ENCODE data around the gene MLST8.

Gene MLST8

GRCh38 chr16:2250652-2251295 lies 45.5 kb downstream of the MLST8 start (continued):
- TF ChIP-seq PRDM4 (tag by site-specific recombination; IDR thresholded peaks at IDR 0.05) (no peak), SCRT2 (tag by site-specific recombination; IDR thresholded peaks at IDR 0.05) (no peak), ZNF843 (tag by site-specific recombination; IDR thresholded peaks at IDR 0.05) (no peak), ZBTB44 (tag by site-specific recombination; IDR thresholded peaks at IDR 0.05) (no peak), ZNF624 (tag by site-specific recombination; IDR thresholded peaks at IDR 0.05) (no peak), ZFP37 (tag by site-specific recombination; IDR thresholded peaks at IDR 0.05) (no peak), ZSCAN30 (tag by site-specific recombination; IDR thresholded peaks at IDR 0.05) (no peak), ZNF202 (tag by site-specific recombination; IDR thresholded peaks at IDR 0.05; ENCODE audit: borderline replicate concordance) (no peak), ZNF362 (tag by site-specific recombination; IDR thresholded peaks at IDR 0.05) (no peak), ZNF449 (tag by site-specific recombination; IDR thresholded peaks at IDR 0.05) (no peak), ZNF292 (tag by site-specific recombination; IDR thresholded peaks at IDR 0.05; ENCODE audit: borderline replicate concordance, low read depth) (no peak), ZBTB17 (tag by site-specific recombination; IDR thresholded peaks at IDR 0.05) (peak; percentile 61), REST (tag by site-specific recombination; IDR thresholded peaks at IDR 0.05) (no peak), ZNF174 (tag by site-specific recombination; IDR thresholded peaks at IDR 0.05) (no peak), MYNN (tag by site-specific recombination; IDR thresholded peaks at IDR 0.05; ENCODE audit: borderline replicate concordance) (peak; percentile 9; the same call in 1 of the 2 replicates), ZNF707 (tag by site-specific recombination; IDR thresholded peaks at IDR 0.05) (no peak), ZNF777 (tag by site-specific recombination; IDR thresholded peaks at IDR 0.05; ENCODE audit: borderline replicate concordance) (no peak), ZNF341 (tag by site-specific recombination; IDR thresholded peaks at IDR 0.05; ENCODE audit: low read depth) (no peak), ZNF266 (tag by site-specific recombination; IDR thresholded peaks at IDR 0.05; ENCODE audit: low read depth) (no peak), HOXC10 (CRISPR knock-in tag; IDR thresholded peaks at IDR 0.05) (no peak), ZBTB10 (tag by site-specific recombination; IDR thresholded peaks at IDR 0.05) (peak; percentile 22; the same call in 1 of the 2 replicates), ZNF701 (tag by site-specific recombination; IDR thresholded peaks at IDR 0.05) (no peak), KLF8 (tag by site-specific recombination; IDR thresholded peaks at IDR 0.05) (peak; percentile 21; the same call in 1 of the 2 replicates), KLF17 (tag by site-specific recombination; IDR thresholded peaks at IDR 0.05) (peak; percentile 67)

Measured in HEK293 (cell line).